ENCODE measurements around the gene LPIN1. TPM values are rescaled to one million over a fixed set of nuclear protein-coding genes. Genes with fewer than 3 reads are reported as not detected.

The LPIN1 gene
- total and polyA plus RNA-seq, 2 of the 13 experiments (the other 11 are each of a cell fraction or from before 2014, with no cell fraction given): 9.7 to 19.4 TPM

DNA sequence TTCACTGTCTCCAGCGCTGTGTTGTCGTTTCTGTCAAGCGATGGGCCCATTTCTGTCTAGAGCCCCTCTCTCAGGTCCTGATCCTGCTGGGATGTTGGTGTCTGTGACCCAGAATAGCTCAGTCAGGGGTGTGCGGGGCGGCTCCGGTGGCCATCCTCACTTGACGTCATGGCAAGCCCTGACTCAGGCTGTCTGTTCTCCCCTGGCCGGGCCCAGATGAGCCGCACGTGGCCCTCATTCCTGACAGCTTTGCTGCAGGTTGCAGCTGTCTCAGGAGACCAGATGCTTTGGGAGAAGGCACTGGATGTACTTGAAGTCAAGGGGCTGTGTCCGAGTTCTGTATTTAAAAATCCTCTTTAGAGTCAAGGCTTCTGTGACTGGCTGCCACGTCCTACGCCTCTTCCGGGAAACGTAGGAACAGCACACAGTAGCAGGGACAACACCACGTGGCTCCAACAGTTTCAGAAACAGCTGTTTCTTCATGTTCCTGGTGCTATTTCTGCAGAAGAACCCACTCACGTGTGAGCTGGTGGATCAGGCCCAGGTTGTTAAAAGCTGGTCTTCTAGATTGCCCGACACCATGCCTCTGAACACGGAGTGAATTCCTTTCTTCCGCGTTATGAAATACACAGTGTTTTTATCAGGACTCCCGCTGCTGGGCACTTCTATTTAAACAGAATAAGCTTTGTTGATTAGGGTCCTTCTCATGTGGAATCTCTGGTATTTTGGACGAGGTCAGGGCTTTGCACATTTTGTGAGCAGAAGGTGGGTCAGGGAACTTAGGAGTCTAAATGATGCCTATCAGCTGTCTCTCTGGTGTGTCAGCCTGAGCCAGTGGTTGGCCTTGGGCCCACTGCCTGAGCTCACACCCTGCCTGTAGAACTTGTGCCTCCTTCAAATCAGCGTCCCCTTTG, 48.2 kb upstream of the LPIN1 start (continued):
- TF ChIP-seq, protein P1, sequence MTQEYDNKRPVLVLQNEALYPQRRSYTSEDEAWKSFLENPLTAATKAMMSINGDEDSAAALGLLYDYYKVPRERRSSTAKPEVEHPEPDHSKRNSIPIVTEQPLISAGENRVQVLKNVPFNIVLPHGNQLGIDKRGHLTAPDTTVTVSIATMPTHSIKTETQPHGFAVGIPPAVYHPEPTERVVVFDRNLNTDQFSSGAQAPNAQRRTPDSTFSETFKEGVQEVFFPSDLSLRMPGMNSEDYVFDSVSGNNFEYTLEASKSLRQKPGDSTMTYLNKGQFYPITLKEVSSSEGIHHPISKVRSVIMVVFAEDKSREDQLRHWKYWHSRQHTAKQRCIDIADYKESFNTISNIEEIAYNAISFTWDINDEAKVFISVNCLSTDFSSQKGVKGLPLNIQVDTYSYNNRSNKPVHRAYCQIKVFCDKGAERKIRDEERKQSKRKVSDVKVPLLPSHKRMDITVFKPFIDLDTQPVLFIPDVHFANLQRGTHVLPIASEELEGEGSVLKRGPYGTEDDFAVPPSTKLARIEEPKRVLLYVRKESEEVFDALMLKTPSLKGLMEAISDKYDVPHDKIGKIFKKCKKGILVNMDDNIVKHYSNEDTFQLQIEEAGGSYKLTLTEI (CRISPR knock-in tag; conservative IDR thresholded peaks at IDR 0.05): no peak
- TF ChIP-seq CBX2 (IDR thresholded peaks at IDR 0.05; ENCODE audit: low read depth, low read length) (no peak), CBX2 (CRISPR knock-in tag; IDR thresholded peaks at IDR 0.05; ENCODE audit: low read depth) (no peak), PCBP1 (IDR thresholded peaks at IDR 0.05; ENCODE audit: borderline replicate concordance, low read depth, low read length) (no peak), POGZ (CRISPR knock-in tag; IDR thresholded peaks at IDR 0.05) (no peak), KLF6 (CRISPR knock-in tag; IDR thresholded peaks at IDR 0.05) (0 out of 2 replicates have a peak, but pooled peaks have one; percentile 53), KDM5B (CRISPR knock-in tag; IDR thresholded peaks at IDR 0.05; ENCODE audit: borderline replicate concordance) (peak; percentile 40; the same call in 1 of the 2 replicates), ZNF7 (CRISPR knock-in tag; IDR thresholded peaks at IDR 0.05) (no peak), NCOR1 (IDR thresholded peaks at IDR 0.05; ENCODE audit: borderline replicate concordance, low read length) (no peak), ZNF614 (CRISPR knock-in tag; IDR thresholded peaks at IDR 0.05; ENCODE audit: borderline replicate concordance) (peak; percentile 48; the same call in 1 of the 2 replicates), ZNF124 (CRISPR knock-in tag; IDR thresholded peaks at IDR 0.05) (peak; percentile 73; the same call in 1 of the 2 replicates), ARNT2 (CRISPR knock-in tag; IDR thresholded peaks at IDR 0.05; ENCODE audit: low read depth) (peak; percentile 58; the same call in 1 of the 2 replicates), ZNF446 (CRISPR knock-in tag; IDR thresholded peaks at IDR 0.05) (no peak), ZNF678 (CRISPR knock-in tag; IDR thresholded peaks at IDR 0.05) (no peak), ZNF670 (CRISPR knock-in tag; IDR thresholded peaks at IDR 0.05; ENCODE audit: borderline replicate concordance) (no peak)
- TF ChIP-seq, protein P2, sequence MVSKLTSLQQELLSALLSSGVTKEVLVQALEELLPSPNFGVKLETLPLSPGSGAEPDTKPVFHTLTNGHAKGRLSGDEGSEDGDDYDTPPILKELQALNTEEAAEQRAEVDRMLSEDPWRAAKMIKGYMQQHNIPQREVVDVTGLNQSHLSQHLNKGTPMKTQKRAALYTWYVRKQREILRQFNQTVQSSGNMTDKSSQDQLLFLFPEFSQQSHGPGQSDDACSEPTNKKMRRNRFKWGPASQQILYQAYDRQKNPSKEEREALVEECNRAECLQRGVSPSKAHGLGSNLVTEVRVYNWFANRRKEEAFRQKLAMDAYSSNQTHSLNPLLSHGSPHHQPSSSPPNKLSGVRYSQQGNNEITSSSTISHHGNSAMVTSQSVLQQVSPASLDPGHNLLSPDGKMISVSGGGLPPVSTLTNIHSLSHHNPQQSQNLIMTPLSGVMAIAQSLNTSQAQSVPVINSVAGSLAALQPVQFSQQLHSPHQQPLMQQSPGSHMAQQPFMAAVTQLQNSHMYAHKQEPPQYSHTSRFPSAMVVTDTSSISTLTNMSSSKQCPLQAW (CRISPR knock-in tag; IDR thresholded peaks at IDR 0.05): no peak
- TF ChIP-seq, protein P3, sequence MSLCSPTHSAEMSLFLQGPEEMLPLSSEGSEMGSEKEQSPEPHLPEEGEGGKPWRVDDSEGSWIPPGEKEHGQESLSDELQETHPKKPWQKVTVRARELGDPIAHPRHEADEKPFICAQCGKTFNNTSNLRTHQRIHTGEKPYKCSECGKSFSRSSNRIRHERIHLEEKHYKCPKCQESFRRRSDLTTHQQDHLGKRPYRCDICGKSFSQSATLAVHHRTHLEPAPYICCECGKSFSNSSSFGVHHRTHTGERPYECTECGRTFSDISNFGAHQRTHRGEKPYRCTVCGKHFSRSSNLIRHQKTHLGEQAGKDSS (CRISPR knock-in tag; IDR thresholded peaks at IDR 0.05; ENCODE audit: borderline replicate concordance, low read depth): no peak
- TF ChIP-seq, protein P4, sequence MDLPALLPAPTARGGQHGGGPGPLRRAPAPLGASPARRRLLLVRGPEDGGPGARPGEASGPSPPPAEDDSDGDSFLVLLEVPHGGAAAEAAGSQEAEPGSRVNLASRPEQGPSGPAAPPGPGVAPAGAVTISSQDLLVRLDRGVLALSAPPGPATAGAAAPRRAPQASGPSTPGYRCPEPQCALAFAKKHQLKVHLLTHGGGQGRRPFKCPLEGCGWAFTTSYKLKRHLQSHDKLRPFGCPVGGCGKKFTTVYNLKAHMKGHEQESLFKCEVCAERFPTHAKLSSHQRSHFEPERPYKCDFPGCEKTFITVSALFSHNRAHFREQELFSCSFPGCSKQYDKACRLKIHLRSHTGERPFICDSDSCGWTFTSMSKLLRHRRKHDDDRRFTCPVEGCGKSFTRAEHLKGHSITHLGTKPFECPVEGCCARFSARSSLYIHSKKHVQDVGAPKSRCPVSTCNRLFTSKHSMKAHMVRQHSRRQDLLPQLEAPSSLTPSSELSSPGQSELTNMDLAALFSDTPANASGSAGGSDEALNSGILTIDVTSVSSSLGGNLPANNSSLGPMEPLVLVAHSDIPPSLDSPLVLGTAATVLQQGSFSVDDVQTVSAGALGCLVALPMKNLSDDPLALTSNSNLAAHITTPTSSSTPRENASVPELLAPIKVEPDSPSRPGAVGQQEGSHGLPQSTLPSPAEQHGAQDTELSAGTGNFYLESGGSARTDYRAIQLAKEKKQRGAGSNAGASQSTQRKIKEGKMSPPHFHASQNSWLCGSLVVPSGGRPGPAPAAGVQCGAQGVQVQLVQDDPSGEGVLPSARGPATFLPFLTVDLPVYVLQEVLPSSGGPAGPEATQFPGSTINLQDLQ (CRISPR knock-in tag; IDR thresholded peaks at IDR 0.05): 0 out of 2 replicates have a peak, but pooled peaks have one; percentile 53
- TF ChIP-seq, protein P5, sequence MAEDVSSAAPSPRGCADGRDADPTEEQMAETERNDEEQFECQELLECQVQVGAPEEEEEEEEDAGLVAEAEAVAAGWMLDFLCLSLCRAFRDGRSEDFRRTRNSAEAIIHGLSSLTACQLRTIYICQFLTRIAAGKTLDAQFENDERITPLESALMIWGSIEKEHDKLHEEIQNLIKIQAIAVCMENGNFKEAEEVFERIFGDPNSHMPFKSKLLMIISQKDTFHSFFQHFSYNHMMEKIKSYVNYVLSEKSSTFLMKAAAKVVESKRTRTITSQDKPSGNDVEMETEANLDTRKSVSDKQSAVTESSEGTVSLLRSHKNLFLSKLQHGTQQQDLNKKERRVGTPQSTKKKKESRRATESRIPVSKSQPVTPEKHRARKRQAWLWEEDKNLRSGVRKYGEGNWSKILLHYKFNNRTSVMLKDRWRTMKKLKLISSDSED (CRISPR knock-in tag; IDR thresholded peaks at IDR 0.05): no peak
